DMS53 treated with DMSO at 0.1 percent for 48 hours (cell line): ENCODE data around the gene CLSTN3.
"Not testable (repeated sequence)": the region's sequence is repeated elsewhere in the genome, so short reads cannot be mapped to it uniquely, and the experiment has no call there.

ENCODE experiments used
- DNase-seq: peaks from one replicate; lab custom pipeline; 2025; ENCODE audit not compliant: unreplicated experiment; lab: John Stamatoyannopoulos, UW

The CLSTN3 gene

DNA sequence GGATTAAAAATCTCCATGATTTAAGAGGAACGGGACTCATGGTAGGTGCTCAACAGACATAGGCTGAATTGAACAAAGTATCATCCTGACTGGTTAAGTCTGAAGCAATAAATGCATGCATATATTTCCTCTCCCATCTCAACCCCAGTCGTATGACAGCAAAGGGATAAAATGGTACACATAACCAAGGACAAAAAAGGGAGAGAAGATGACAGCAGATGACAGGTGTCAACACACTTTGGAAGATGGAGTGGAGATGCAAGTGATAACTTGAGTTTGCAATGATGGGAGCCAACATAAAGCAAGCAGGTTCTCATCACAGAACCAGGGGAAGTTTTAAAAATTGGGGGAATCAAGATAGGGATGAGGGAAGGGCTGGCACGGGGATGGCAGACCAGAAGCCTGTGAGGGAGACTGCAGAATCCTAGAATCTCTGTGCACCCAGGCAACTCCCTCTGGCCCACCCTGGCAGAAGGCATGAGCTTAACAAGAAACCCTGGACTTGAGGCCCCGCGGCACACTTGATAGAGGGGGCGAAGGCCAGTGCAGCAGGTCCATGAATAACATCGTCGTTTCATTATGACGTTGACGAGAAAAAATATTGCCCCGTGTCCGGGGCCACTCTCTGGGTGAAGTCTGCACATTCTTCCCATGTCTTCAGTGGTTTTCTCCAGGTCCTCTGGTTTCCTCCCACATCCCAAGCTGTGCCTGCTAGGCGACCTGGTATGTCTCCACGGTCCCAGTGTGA, 26.2 kb upstream of the CLSTN3 start:
- no peak for DNase-seq

DNA sequence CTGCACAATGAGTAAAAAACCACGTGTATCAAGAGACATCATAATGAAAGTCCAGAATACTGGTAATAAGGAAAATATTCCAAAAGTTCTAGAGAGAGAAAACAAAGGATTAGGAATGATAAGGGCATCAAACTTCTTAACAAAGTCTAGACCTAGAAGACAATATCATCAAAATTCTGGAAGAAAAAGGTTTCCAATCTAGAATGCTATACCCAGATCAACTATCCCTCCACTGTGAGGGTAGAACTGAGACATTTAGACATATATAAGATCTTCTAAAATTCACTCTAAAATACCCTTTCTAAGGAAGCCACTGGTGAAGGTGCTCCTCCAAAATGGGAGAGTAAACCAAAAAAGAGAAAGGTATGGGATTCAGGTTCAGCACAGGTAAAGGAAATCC, 24.1 kb upstream of the CLSTN3 start:
- DNase-seq: no peak

DNA sequence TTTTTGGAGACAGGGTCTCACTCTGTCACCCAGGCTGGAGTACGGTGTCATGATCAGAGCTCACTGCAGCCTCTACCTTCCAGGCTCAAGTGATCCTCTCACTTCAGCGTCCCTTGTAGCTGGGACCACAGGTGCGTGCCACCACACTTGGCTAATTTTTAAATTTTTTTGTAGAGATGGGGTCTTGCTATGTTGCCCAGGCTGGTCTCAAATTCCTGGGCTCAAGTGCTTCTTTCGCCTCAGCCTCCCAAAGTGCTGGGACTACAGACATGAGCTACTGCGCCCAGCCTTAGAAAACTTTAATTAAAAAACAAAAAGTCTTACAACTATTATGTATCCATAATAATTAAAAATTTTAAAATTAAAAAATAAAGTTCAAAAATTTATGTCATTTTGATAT, 23.0 kb upstream of the CLSTN3 start:
- DNase-seq: not testable (repeated sequence)

DNA sequence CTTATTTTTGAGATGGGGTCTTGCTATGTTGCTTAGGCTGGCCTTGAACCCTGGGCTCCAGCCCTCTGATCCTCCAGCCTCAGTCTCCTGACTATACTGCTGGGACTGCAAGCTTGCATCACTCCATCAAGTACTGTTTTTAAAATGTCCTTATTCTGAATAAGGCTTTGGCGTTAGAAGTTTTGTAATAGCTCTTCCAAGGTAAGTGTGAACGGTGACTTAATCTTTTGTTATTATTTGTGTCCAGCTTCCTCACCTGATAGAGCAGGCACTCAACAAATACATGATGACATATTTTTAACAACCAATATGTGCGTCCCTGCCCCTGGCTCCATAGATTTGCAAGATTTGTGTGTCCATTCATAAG, 22.6 kb upstream of the CLSTN3 start:
- peak; percentile 19 for DNase-seq

DNA sequence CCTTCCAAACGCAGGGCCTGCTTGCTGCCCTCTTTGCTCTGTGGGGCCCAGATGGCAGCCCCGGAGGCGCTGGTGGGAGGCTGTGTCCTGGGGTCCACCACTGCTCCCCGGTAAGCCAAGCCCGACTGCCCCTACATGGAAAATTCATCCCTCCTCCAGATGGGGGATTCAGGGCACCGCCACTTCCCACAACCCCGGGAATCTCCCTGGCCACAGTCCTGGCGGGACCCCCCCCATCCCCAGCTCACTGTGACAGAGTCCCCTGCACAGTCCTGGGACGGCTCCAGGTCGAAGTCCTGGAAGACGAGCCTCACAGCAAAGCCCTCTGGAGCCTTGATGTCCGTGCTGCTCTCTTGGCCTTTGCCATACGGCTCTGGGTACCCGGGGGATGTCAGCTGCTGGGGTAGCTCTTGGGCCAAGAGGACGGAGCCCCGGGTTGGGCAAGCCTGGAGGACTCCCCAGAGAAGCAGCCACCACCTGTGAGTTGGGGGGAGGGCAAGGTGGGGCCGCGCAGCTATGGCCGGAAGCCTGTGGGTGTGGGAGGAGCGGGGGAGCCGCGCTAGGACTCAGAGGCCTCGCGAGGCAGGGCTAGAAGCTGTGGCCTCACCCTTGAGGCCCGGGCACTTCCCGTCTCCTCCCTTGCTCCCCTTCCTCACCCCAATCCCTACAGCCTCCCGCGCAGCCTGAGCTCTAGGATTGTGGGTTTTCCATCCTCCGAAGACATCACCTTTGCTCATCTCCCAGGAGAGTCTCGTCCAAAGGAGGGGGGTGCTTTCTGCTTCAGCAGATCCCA, 22.0 kb upstream of the CLSTN3 start:
- DNase-seq: peak; percentile 71

DNA sequence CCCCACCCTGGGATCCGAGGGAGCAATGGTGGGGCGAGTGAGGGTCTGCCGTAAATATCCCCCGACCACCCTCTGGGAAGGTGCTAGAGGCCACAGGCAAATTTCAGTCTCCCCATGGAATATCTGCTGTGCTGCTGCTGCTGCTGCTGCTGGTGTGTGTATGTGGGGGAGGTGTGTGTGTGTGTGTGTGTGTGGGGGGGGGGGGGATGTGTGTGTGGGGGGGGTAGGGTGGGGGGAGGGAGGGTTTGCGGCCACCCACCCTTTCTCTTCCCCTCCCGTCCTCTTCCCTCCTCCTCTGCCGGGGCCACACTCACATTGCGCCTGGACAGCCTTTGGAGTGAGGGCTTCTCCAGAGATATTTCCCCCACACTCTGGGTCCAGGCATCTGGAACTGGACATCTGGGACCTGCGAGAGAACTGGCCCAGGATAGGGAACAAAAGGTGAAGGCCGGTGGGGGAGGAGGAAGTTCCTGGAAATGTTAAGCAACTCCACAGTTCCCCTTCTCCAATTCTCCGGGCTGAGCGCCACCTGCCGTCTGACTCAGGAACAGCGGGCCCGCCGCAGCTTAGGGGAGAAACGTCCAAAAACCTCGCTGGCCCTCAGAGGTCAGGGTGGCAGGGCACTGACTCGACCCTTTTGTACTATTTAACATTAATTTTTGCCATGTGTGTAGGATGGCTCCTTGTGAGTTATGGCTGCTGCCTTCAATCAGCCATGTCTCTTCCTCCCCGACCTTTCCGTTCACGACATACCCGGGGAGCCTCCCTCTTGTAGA, 21.2 kb upstream of the CLSTN3 start, which contains the start of gene C1RL:
Gene C1RL, minus strand, starts transcription at position 419 of the 776 bp plus-strand sequence. Its CDS starts 34 bp downstream, at position 385.
- DNase-seq: peak; percentile 94

DNA sequence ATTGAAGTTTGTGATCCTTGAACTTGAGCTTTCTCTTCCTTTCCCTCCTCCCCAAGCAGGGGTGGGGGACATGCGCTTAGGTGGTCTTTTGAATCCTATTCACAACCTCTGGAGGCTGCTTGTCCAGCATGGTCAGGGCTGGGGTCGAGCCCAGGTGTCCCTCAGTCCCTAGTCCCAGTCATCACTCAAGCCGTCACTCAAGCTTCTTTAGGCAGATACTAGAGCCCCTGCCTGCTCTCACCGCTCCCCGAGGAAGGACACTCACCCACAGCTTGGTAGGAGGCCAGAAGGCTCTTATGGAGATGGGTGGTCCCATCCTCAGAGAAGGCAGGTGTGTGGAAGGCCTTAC, 20.6 kb upstream of the CLSTN3 start:
- no peak for DNase-seq

DNA sequence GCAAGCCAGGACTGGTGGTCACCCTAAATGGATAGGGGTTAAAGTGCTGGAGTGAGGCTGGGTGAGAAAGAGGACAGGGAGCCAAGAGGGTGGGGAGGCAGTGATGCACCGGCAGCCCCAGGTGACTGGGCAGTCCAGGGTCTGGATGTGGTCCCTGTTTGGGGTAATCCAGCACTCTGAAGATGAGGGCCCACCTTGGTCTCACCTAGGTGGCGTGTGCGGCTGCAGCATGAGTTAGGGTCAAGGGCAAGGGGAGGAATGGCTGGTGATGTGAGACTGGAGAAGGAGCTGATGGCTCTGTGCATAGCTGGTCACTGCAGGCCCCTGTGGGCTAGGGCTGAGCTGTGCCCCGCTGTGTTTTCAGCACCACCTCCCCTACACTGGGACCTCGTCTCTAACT, 19.5 kb upstream of the CLSTN3 start:
- DNase-seq: no peak

DNA sequence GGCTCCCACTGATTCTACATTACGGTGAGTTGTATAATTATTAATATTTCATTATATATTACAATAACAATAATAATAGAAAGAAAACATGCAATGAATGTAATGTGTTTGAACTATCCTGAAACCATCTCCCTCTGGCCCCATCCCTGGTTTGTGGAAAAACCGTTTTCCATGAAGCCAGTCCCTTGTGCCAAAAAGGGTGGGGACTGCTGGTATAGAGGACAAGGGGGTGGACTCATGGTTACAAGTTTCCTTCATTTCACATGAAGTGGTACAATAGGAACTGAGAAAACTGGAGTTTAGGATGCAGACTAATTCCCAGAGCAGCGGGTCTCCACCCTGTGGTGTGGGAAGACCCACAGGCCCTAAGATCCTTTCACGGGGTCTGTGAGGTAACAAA, 18.1 kb upstream of the CLSTN3 start:
- no peak for DNase-seq

DNA sequence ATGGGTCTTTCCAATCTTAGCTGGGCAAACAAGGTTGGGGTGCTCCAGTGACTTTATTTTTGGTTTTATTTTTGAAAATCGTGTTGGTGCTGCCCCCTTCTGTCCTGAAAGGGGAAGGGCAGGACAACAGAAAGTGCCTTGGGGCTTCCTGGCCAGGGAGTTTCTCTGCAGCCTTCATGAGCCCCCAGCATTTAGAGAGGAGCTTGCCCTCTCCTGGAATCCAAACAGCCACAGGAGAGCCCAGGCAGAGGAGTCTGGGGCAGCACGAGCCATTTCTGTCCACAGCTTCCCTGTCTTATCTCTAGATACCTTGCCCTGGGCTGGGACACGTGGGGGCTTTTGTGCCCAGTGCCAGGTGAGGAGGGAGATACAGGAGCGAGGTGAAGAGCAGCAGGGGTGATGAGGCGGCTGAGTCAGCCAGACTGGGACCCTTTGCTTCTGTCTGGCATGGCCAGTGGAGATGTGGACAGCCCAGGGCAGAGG, 16.7 kb upstream of the CLSTN3 start:
- peak; percentile 46 for DNase-seq

DNA sequence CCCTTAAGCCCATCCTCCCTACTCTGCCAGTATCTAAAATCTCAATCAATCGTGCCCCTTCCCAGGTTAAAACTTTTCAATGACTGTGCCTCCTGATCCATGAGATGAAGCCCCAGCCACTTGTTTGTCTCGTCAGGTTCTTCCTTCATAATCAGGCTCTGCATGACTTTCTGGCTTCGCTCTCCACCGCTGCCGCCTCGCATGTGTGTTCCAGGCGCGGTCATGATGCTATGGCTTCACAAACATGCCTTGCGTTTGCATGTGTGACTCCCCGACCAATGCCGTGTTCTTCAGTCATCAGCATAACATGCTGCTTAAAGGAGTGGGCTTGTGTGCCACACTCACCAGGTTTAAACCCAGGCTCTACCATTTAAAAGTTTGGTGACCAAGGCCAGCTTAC, 16.2 kb upstream of the CLSTN3 start:
- no peak for DNase-seq

DNA sequence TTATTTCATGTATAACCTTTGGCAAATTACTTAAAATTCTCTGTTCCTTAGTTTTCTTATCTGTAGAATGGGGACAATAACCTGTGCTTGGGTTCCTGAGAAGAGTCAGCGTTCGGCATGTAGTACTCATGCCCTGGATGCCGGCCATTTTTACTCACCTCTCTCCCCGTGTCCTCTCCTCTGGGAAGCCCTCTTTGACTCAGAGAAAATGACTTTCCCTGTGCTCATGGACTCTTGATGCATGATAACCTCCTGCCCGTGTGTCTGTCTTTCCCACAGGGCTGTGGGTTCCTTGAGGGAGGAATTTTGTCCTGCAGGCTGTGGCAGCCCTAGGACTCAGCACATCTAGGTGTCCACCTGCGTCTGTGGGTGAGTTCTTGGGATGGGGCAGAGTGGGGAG, 15.3 kb upstream of the CLSTN3 start:
- no peak for DNase-seq

DNA sequence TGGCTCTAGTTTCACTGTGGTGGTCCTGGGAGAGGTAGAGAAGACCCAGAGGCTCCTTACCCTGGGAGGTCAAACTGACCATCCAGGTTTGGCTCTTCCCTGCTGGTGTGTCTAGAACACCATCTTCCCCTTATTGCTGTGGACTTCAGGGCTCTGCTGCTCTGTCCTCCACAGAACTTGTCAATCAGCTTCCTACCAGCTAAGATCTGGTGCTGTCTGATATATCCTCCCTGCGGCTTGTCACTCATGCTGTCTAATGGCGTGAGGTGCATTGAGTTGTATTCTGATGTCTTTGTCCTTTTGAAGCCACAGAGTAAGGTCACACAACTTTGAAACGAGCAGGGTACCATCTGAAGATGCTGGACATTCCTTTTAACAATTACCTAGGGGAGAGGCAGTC, 14.0 kb upstream of the CLSTN3 start:
- DNase-seq: no peak

DNA sequence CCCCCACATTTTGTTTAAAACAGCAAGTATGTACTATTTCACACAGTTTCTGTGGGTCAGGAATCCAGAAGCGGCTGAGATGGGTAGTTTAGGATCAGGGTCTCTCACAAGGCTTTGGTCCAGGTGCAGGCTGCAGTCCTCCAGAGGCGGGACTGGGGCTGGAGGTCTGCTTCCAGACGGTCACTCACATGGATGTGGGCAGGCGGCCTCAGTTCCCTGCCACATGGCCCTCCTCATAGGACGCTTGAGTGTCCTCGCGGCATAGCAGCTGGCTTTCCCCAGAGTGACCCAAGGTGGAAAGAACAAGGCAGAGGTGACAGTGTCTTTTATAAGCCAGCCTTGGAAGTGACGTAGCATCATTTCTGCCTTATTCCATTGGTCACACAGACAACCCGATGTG, 13.3 kb upstream of the CLSTN3 start:
- DNase-seq: no peak

DNA sequence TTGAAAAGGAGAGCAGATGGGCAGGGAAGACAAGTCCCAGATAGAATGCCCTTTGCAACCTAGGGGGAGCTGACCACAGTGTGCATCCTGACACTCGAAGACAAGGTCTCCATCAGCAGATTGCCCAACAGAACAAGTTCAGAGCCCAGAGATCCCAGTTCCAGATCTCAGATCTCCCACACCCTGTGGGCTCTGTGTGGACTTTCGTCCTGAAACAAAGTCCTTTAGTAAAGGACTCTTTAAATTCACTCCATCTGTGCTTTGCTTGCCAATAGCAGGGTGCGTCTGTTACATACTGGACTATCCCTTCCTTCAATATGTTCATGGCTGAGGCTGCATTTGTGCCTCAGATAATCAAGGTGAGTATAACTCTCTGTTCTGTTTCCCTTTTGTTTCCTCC, 12.5 kb upstream of the CLSTN3 start:
- no peak for DNase-seq

DNA sequence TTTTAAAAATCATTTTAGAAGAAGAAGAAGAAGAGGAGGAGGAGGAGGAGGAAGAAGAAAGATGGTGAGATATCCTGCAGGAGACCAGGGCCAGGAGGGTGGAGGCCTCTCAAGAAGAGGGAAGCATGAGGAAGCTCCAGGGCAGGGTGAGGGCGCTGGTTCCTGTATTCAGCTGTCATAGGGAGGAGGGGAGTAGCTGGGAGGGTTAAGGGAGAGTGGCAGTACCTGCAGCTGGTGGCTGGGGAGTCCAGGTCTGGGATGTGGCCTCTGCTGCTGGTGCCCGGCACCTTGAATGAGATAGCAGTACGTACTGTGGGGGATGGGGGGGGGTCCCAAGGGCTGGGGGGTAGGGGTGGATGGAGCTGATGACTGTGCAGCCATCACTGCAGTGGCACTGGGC, 11.3 kb upstream of the CLSTN3 start:
- no peak for DNase-seq

DNA sequence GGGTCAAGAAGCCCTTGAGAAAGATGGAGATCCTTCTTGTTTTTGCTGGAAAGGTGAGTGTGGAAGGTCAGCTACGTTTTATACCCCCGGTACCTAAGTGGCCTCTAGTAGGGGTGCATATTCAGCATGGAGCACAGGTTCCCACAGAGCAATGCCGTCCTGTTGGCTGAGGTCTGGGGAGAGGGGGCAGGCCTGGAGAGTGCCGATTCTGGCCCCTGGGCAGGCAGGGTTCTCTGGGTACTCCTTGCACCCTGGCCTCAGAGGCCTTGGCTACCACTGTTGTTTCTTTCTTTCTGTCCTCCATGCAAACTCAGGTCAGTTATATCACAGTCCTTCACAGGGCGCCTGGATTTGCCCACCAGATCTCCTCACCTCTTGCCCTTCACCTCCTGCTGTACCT, 10.0 kb upstream of the CLSTN3 start:
- no peak for DNase-seq

DNA sequence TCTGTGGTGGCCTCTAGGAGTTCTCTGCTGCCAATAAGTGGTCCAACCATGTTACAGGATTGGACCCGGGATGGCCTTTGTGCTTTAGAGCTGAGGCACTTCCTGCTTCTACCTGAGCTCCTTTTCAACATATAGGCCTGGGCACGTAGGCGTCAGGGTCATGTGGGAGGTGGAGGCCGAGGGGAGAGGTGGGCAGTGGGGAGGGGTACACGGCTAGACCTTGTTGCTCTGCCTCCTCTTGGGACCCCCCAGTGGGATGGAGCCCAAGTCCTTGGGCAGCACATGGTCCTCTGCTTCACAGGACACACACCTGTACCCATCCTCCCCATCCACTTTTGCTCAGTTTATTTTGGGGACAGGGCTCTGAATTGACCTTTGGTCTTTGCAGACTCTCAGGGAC, 8.8 kb upstream of the CLSTN3 start:
- DNase-seq: no peak

DNA sequence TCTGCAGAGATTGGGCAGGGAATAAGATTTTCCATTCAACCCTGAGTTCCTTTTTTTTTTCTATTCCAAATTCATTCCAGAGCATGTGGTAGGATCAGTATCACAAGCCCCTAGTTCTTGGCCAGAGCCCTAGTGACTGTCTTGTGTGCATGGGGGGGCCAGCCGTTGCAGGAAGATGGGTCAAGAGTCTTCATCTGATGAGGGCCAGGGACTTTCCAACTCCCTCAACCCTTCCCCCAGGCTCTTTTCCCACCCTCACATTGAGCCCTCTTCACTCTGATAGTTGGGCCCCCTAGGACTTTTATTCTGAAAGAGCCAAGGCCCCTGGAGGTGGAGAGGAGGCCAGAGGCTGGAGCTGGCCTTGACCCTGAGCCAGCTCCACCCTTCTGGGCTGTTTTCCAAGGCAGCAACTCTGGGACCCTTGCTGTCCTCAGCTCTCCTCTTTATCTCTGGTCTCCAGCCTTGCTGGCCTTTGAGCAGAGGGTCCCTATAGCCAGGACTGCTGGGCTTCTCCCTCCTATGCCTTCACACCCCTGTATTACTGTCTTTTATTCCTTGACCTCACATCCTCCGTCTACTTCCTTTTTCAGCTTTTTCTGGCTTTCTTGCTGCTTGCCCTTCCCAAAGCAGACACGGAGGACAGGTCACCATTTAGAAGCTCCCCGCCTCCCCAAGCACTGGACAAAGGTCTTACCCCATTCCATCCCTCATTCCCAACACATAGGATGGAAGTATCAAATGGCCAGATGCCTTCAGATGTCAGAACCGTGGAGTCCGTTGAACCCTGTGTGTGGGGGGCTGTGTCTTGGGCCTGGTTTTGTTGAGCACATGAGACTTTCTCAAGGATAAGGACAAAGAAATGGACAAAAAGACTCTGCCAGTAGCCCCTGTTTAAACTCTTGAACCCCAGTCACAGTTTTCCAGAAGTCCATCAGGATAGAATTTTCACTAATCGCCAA, 7.1 kb upstream of the CLSTN3 start:
- no peak for DNase-seq

DNA sequence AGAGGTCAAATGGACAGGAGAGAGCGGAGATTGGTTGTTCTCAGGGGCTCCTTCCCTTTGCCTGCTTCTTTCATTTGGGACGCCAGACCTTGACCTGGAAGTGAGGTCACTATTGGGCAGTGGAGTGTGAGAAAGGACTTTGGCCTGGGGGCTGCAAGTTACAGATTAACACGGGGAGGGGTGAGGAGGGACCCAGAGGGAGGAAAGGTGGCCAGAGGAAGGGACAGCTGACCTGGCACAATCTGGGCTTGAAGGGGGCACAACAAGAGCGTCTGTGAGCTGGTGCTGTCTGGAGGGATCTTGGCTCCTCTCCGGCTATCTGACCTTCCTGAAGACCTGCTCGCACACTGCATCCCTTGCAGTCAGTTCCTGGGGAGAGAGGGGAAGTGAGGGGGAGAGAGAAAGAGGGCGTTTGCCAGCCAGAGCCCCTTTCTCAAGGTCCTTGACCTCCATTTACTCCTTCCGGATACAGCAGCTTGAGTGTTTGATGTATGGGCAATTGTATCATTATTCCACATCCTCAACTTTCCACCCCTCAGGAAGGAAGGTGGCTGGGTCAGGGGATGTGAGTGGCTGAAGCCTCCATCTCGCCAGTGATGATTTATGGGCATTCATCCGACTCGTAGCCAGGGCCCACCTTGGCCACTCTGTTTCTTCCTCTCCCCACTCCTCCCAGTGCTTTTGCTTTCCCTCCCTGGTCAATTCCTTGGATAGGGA, 6.2 kb upstream of the CLSTN3 start:
- DNase-seq: no peak
